GM11168 (cell line): ENCODE results near the gene RANBP3.

Source experiments
- in situ Hi-C: fragments of 300-500 bp; cut with MboI; formaldehyde crosslinking; loops from one replicate; pipeline ENCODE4 v1.12.0; 2022; ENCODE audit warnings: low sequenced_read_pairs; ENCODE audit not compliant: unreplicated experiment

The RANBP3 gene

DNA sequence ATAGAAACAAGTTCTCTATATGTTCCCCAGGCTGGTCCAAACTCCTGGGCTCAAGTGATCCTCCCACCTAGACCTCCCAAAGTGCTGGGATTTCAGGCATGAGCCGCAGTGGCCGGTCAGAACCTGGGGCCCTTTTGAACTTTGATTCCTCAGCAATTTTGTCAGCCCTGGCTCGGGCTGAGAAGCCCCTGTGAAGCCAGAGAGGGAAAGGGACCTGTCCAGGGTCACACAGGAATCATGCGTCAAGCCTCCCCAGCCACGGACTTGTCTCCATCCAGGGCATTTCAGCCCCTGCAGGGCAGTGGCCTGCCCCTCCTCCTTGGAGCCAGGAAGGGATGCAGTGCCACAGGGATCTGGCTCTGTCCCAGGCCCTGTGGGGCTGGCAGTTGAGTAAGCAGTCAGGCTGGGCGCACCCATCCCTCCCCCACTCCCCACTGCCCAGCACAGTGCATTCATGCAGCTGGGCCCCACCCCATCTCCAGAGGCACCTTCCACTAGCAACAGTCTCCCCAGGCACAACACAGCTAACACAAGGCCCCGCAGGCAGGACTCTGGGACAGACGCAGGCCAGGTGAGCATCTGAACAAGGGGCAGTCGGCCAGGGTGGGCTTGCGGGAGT lies 64.1 kb downstream of the RANBP3 start, which contains the start of gene CAPS:
CAPS (plus strand) TSS at position 516 of the 619 bp plus-strand sequence. CDS start 153 bp downstream, outside the sequence.
- in situ Hi-C loops: no loop called here

DNA sequence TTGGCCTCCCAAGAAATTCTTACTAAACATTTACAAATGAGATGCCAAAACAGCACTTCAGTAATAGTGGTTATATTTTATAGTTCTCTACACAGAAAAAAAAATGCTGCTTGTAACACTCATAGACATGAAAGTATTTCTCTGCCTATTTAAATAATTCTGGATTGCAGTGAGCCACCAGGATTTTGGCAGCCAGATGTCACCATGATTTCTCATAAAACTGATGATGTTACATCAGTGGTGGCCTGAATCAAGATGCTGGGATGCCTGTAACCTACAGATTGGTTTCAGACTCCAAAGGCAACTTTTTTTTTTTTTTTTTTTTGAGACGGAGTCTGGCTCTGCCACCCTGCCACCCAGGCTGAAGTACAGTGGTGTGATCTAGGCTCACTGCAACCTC lies 66.6 kb downstream of the RANBP3 start:
- in situ Hi-C loops: no loop called here

DNA sequence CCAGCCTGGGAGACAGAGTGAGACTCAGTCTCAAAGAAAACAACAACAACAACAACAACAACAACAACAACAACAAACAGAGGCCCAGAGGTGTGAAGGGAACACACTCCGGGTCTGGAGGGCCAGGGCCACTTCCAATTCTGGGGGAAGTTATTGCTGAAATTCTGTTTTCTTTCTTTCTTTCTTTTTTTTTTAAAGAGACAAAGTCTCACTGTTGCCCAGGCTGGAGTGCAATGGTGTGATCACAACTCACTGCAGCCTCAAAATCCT lies 67.4 kb downstream of the RANBP3 start:
- in situ Hi-C loops: no loop called here

DNA sequence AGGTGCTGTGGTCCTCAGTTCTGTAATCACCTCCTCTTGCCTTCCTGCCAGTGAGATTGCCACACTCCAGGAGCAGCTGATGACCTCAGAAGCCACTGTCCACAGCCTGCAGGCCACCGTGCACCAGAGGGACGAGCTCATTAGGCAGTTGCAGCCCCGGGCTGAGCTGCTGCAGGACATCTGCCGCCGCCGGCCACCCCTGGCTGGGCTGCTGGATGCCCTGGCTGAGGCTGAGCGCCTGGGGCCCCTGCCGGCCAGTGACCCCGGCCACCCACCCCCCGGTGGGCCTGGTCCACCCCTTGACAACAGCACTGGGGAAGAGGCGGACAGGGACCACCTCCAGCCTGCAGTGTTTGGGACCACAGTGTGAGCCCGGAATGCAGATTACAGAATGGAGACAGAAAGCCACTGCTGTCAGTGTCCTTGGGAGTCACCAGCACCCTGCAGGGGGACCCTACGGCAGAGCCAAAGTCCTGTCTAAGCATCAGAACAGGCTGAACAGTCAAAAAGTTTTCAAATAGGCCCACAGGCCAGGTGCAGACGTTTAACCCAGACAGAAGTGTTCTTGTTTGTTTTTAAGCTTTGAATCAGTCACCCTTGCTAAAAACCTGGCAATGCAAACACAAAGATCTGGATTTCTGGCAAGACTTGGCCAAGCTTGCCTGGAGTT lies 69.0 kb downstream of the RANBP3 start:
- in situ Hi-C loops: no loop called here

DNA sequence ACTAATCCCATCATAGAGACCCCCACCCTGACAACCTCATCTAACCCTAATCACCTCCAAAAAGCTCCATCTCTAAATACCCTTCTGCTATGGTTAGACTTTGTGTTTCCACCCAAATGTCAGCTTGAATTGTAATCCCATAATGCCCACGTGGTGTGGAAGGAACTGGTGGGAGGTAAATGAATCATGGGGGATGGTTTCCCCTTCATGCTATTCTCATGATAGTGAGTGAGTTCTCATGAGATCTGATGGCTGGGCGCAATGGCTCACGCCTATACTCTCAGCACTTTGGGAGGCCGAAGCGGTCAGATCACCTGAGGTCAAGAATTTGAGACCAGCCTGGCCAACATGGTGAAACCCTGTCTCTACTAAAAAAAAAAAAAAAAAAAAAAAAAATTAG lies 70.7 kb downstream of the RANBP3 start:
- in situ Hi-C loops: no loop called here

DNA sequence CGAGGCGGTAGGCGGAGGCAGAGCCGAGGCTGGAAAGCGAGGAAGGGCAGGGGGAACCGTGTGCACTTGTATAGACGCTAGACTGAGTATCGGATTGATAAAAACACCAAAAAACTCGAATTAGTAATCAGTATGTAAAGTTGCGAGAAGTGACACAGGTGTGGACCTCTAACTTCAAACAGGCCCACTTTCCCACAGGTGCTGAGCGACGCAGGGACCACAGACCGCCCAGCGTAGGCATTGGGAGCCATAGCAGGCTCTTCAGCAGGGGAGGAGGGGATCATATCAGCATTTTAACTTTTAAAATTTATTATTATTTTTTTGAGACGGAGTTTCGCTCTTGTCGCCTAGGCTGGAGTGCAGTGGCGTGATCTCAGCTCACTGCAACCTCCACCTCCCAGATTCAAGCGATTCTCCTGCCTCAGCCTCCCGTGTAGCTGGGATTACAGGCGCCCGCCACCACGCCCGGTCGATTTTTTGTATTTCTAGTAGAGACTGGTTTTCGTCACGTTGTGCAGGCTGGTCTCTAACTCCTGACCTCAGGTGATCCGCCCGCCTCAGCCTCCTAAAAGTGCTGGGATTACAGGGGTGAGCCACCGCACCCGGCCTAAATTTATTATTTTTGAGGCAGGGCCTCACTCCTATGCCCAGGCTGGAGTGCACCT lies 72.7 kb downstream of the RANBP3 start:
- in situ Hi-C loops: no loop called here

DNA sequence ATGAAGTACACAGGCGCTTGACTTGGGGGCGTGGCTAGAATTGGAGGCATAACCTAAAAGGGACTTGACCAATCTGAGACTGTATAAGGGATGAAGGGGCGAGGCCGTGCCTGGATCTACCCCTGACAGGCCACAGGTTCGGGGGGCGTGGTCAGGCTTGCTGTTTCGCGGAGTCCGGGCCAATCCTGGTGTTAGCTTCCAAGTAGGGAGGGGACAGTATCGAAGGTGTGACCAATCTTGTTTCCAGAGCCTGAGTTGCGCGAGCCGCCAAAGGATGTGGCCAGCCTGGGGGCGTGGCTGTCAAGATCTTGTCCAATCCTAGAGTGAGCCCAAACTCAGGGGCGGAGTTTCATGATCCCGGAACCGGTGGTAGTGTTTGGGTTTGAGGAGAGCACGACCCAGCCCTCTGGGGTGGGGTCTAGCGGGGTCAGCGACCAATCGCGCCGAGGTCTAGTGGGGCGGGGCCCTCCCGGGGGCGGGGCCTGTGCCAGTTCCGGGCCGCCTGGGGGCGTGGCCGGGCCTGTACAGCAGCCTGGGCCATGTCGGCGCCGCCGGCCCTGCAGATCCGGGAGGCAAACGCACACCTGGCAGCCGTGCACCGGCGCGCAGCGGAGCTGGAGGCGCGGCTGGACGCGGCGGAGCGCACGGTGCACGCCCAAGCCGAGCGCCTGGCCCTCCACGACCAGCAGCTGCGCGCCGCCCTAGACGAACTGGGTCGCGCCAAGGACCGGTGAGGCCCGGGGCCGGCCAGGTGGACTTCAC lies 73.4 kb downstream of the RANBP3 start, which contains the start of gene VMAC:
VMAC (plus strand) TSS at position 521 of the 762 bp plus-strand sequence; CDS start at position 540, 19 bp downstream.
- in situ Hi-C loops: no loop called here

DNA sequence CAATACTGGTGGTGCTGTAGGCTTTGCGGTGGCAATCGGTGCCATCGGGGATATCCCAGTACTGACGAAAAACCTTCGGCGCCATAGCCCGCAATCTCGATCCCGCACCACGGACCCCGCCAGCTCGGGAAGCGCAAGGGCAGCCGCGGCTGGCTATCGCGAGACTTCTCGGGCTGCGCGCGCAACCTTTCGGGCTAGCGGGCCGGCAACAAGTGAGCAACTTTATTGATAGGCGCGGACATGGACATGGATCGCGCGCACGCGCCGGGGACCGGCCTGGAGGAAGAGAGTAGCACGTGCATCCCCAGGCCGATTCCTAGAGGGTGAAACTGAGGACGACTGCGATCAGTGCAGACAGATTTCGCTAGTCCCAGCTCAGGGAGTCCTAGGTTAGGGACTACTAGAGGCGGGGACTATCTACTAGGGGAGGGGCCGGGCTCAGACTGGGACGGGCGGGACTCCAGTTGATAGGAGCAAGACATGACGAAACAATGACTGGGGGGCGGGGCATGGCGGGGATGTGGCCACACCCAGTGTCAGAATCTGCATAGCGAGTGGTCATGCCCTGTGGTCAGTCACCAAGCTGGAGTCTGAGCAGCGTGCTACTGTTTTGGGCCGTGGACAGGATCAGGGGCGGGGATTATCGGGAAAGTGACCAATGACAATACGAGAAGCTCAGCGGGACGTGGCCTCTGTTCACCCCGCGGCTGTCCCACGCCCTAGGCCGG lies 74.2 kb downstream of the RANBP3 start, which contains the start of gene NDUFA11:
NDUFA11 (minus strand) TSS at position 167 of the 728 bp plus-strand sequence; CDS start at position 85, 82 bp downstream.
- in situ Hi-C loops: no loop called here

DNA sequence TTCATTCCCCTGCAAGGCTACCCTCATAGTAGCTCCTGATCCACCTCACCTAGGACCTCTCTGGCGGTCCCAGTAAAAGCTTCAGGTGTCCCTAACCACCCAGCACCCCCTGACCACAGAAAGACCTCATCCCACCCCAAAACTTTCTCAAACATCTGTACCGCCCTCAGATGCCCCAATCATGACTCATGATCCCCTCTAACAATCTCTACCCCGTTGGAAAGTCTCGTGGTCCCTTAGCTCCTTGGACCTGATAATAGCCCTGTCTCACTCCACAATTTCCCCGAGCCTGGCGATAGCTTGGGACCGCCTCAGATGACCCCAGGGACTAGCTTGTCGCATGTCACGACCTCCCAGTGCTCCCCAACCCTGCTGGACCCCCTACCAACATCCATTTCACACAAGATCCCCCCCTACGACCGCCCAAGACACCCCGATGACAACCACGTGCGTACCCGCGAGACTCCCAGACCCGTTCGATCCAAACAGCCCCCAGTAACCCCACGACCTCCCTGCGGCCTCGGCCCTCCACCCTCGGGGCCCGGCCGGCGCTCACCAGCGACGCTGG lies 74.8 kb downstream of the RANBP3 start:
- in situ Hi-C loops: no loop called here

DNA sequence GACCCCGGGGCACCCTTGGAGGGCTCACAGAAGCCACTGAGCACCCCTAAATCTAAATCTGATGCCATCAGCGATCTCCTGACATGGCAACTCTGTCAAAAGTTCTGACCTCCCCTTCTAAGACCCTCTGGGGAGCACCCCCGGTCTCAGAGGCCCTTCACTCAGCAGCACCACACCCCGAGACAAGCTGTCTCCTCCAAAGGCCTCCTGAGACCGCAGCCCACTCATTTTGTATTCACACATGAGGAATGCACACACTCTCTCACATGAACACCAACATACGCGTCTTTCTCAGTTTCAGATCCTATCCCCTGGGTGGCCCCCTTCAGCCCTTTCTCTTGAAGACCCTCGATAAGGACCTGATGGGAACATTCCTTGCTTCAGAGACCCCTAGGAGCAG lies 77.0 kb downstream of the RANBP3 start:
- in situ Hi-C loops: no loop called here

DNA sequence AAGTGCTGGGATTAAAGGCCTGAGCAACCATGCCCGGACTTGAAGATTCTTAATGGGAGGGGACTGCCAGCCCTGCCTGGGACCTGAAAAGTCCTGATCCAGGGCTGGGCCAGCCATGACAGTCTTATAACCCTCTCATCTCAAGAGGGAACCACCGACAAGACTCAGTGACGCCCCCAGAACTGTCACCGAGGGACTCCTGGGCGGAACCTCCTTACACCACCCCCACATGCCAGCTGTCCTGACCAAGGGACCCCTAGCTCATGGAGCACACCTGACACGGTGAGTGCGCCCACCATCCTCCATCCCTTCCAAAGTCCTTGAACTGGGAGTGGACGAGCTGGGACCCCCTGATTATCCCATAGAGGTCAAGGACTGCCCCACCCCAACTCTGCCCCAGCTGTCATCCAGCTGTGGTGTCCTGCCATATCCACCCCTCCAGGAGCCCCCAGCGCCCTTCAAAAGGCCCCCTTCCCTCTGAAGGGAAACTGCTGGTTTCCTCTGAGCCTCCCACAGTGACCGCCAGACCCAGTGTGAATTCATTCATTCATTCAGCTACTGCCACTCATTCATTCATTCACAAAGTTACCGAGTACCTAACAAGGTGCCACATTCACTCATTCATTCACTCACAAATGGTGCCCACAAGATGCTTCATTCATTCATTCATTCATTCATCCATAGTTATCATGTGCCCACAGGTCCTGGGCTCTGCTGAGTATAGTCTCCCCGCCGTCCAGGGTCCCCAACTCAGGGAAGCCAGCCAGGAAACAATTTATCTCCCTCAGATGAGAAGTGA lies 78.0 kb downstream of the RANBP3 start:
- in situ Hi-C loops: no loop called here

DNA sequence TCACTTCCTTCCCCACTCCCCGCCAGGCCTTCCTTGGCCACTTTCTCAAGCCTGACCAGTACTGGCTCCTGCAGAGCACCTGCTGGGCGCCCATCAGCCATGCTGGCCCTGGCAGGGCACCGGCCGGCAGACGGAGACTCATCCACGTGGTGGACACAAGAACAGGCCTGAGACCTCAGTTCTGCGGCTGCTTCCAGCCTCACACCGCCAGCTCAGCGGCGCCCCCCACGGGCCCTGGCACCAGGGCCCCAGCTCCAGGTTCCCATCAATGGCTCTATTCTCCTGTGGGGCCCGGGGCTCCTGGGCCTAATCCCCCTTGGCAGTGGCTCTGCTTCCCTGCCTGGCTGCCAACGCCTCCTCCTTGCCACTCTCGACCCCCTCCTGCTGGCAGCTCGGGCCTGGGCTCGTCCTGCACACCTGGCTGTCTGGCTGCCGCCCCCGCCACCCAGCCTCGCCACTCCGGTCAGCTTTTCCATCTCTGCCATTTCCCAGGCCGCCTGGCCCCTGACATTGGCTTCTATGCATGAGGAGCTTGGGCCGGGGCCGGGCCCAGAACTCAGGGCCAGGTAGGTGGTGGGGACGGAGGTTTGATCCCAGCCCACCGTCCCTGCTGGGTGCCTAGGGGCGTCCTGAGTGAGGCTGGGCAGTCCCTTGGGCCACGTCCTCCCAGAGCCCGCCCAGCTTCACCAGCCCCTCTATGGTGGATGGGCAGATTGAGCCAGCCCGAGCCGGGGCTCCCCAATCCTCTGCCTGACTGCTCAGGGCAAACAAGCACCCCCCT lies 80.6 kb downstream of the RANBP3 start:
- in situ Hi-C loops: no loop called here

DNA sequence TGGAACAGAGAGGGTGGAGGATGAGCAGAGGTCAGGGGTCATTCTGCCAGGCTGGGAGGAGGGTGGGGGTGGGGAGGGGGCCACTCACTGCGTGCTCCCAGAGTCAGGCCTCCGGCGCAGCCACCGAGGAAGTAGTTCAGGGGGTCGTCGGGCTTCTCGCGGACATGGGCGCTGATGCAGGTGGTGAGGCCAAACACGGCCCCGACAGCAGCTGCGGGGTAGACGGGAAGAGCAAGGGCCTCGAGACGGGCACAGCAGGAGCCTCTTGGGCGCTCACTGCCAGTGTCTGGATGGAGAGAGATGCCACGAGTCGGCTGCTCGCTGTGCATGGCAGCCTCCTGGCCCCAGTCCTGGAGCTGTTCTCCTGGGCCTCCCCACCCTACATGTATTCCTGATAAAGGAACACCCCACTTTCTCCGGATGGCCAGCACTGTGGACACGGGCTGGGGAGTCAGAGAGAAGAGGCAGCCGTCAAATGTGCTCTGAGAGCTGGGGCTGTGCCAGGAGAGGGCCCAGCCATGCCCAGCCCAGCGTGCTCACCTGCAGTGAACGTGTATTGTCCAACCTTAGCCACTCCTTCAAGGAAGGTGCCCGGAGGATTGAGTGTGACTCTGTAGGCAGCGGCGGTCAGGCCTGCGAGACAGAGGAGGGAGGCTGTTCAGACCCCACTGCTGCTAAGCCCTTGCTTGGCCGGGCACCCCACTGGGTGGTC lies 81.4 kb downstream of the RANBP3 start:
- in situ Hi-C loops: no loop called here

DNA sequence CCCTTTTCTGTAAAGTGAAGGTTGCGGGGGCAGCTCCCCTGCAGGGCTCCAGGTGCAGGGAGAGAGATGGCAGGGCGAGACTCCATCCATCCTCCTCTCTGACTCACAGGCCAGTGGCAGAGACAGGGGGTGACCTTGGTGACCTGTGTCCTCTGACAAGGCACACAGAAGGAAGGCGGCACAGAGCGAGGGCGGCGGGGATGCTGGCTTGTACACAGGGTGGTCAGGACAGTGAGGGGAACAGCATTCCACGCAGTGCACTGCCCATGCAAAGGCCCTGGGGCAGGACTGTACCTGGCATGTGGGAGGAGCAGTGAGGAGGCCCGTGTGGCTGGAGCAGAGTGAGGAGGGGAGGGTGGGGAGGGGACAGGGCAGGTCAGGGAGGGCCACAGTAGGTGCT lies 82.0 kb downstream of the RANBP3 start:
- in situ Hi-C loops: no loop called here

DNA sequence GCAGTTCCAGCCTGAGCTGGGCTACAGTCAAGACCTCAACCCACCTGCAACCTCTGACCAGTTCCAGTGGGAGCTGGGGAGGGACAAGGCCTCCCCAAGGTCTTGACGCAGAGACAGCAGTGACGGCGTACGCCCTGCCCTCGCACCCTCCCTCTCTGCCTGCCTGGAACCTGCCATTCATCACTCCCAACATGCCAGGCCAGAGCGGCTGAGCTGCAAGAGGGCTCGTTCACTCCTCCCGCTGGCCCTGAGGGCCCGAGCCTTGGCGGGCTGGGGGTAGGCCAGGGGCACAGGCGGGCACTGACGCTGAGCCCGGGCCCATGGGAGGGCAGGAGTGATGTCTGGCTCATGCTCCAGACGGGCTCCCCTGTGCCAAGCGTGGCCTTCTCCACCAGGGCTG lies 82.5 kb downstream of the RANBP3 start:
- in situ Hi-C loops: no loop called here

DNA sequence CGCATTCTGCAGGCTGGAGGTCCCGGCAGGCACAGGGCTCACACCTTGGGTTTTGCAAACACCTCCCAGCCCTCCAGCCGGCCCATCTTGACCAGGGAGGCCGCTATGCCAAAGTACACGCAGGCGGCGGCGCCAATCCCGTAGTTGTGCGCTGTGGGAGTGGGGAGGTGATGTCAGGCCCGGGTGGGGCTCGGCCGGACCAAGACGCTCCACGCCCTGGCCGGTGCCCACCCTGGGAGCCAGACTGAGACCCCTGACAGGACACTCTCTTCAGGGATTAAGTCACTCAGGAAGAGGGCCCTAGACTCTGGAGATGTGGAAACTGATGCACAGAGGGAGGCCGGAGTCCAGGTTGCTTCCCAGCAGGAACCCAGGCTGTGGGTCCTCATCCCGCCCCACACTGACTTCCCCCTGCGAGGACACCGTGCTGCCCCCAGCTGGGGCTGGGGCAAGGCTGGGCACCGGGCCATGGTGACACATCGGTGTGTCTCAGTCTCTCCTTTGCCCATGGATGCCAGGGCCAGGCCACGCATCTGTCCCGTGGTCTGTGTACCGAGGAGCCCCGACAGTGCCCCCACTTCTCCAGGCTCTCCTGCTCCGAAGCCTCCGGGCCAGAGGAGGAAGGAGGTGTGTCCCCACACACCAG lies 83.1 kb downstream of the RANBP3 start:
- in situ Hi-C loops: no loop called here
